GM18951 (cell line): Measurements from ENCODE around the gene TMEM54.

Experiments
- POLR2A ChIP-seq: IDR thresholded peaks from 4 replicates; pipeline ENCODE4 v1.6.1; 2011; ENCODE audit warnings: mild to moderate bottlenecking; ENCODE audit not compliant: insufficient read length, insufficient read depth; ENCODE audit errors: extremely low read depth
- in situ Hi-C: fragments of 300-500 bp; cut with MboI; formaldehyde crosslinking; loops from one replicate; pipeline ENCODE4 v1.12.0; 2022; ENCODE audit warnings: low sequenced_read_pairs, mixed read lengths, inconsistent platforms; ENCODE audit not compliant: unreplicated experiment

Gene TMEM54

DNA sequence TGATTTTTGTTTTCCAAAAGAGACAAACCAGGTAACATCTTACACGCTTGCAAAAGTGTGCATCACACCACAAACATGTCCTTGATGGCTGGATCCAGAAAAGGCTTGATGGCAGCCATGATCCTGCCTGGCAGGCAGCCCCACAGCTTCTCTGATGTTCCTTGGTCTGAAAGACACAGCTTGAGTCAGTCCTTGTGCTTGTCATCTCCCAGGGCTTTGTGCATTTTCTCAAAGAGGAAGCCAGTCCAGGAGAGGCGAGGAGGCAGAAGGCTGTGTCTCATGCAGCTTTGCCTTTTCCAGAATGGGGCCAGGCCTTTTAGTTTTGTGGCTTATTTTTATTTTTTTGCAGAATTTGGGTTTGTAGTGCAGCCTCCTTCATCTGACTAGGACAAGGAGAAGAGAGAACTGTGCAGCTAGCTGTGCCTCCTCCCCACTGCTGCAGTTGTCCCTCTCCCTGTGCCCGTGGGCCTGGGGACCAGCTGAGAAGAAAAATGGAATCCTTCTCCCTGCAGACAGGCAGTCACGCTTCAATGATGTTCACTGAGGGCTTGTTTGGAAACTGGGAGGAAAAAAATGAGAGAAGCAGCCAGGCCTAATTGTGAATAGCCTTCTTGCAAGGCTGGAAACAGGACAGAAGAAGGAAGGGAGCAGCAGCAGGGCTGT, 37.8 kb downstream of the TMEM54 start:
- in situ Hi-C loops = no loop called here
- TF ChIP-seq POLR2A = no peak

GRCh38 chr1:32861904-32862695, 39.1 kb downstream of the TMEM54 start:
- in situ Hi-C loops = no loop called here
- TF ChIP-seq POLR2A = no peak

DNA sequence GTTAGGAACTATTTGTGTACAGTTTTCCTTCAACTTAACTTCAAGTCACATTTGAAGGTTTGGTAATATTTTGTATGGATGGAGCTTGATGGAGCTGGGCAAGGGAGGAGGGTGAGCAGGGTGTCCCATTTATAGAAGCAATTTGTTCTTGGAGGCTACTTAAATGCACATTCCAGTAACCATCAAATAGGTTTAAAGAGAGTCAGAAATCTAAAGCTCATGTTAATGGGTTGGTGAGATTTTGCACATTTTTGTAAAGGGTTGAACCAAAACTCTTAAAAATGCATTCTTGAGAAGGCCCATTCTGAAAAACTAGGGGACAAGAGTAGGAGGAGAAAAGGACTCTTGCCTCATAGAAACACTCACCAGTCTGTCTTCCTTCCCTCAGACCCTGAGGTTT, 40.6 kb downstream of the TMEM54 start:
- in situ Hi-C loops = no loop called here
- no peak for TF ChIP-seq POLR2A

DNA sequence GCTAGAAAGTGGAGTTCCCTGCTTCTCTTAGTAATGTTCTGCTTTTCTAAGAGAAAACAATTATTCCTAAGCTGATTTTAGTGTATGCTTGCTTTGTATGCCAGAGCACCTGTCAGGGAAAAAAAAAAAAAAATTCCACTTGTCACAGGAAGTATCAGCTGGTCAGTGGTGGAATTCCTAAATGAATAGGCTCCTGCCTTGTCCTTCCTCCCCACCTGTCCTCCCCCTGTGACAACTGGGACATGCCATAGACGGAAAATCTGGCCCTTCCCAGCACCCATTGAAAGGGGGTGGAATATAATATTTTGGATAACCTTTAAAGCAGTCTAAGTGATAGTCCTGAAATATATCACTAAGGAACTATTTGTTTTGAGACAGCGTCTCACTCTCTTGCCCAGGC, 41.3 kb downstream of the TMEM54 start:
- in situ Hi-C loops = no loop called here
- TF ChIP-seq POLR2A = no peak

DNA sequence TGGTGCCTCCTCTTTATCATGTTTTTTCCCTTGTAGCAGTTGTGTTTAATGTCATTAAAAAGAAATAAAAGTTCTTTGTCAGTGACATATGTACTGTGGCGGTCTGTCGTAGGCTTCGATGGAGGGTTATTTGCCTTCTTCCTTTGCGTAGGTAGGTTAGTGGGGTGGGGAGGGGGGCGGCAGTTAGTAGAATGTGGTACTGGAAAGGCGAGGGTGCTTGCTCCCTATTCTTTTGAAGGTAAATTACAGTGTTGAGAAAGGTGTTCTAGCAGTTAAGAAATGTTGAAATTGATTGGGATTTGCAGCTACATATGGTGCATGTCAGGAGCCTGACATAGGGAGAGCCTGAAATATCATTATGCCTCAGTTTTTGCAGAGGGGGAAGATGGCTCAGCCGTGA, 42.4 kb downstream of the TMEM54 start:
- in situ Hi-C loops = no loop called here

DNA sequence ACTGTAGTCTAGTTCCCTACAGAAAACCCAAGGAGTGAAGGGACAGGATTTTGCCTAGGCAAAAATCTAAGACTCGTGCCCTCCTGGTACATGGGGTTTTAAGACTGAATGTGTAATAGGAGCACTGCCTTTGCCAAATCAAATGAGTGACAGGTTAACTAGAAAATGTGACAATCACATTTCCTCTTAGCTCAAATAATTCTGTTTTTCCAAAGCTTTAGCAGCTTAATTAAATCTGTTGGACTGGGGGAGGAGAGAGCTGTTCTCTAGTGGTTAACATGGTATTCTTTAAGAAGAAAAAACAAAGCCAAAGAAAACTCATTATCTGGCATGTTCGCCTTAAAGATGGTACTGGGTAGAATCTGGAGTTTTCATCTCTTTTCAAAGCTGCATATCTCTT, 43.1 kb downstream of the TMEM54 start:
- TF ChIP-seq POLR2A = no peak
- in situ Hi-C loops = no loop called here

More for the DNA sequence above, 42.4 kb downstream of the TMEM54 start:
- TF ChIP-seq POLR2A = no peak

- in situ Hi-C loops = no loop called here
- no peak for TF ChIP-seq POLR2A
Measured at GRCh38 chr1:32855861-32856617, 45.1 kb downstream of the TMEM54 start.

DNA sequence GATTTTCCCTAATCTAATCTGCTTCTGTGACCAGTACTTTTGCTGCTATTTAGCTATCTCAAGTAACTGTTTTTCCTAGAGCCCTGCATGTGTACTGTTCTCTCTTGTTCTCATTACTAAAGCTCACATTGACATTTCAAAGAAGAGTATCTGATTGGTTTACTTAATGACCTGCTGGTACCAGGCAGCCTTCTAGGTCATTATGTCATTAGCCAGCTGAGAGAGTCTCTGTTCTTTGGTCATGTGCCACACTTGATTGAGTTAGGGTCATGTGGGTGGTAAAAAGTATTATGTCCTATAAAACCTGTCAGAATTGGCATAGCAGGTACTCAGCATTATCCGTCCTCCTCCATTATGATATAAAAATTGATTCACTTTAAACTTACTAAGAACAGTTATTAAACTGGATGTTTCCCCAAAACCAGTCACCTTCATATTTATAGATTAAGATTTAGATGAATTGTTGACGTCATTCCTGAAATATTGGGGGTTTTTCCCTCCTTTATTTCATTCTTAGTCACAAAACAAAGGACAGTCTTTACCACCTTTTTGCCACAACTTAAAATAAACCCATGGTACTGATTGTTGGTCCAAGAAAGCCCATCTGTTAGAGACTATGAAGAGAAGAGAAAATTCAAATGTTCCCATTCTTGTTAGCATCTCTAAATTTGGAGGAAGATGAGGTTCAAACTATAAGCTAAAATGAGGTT, 52.7 kb downstream of the TMEM54 start:
- in situ Hi-C loops = no loop called here
- TF ChIP-seq POLR2A = no peak
